ENCODE results near the gene PMIS2. TPM values are rescaled to one million over a fixed set of nuclear protein-coding genes. Genes with fewer than 3 reads are reported as not detected.

Gene PMIS2
- total RNA-seq, 4 donors from 2014 or later, result not detected

DNA sequence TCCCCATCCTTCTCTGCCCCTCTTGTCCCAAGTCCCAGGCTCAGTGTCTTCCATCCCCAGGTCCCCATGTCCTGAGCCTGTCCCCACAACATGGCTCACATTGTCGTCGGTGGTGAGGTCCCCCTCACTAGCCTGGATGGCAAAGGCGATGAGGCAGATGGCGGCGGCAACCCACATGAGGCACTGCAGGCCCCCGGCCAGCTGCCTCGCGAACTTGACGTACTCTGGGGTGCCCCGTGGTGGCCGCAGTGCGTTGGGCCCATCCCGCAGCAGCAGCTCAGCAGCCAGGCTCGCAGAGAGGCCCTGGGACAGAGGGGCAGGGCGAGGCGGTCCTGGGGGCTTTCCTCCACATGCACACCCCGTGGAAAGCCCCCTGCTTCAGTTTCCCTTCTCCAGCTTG, 23.6 kb upstream of the PMIS2 start:
- DNase-seq (ENCODE audit: low spot score in 2 of 2), result peak in 1 of 2 donors; percentile 72
- H3K36me3 ChIP-seq, result no peaks in the 10 kb centered on the region
- peaks cover 74% of the 10 kb centered on the region for H3K27me3 ChIP-seq
- H3K4me3 ChIP-seq, result no peak overlapping the region
- WGBS, result 63% methylated on average over 12 of the region's 17 CpGs
- TF ChIP-seq POLR2A (IDR thresholded peaks at IDR 0.05), result no peak
- TF ChIP-seq EP300 (IDR thresholded peaks at IDR 0.05), result no peak
- TF ChIP-seq POLR2AphosphoS5 (IDR thresholded peaks at IDR 0.05), result no peak
- TF ChIP-seq, protein P1, sequence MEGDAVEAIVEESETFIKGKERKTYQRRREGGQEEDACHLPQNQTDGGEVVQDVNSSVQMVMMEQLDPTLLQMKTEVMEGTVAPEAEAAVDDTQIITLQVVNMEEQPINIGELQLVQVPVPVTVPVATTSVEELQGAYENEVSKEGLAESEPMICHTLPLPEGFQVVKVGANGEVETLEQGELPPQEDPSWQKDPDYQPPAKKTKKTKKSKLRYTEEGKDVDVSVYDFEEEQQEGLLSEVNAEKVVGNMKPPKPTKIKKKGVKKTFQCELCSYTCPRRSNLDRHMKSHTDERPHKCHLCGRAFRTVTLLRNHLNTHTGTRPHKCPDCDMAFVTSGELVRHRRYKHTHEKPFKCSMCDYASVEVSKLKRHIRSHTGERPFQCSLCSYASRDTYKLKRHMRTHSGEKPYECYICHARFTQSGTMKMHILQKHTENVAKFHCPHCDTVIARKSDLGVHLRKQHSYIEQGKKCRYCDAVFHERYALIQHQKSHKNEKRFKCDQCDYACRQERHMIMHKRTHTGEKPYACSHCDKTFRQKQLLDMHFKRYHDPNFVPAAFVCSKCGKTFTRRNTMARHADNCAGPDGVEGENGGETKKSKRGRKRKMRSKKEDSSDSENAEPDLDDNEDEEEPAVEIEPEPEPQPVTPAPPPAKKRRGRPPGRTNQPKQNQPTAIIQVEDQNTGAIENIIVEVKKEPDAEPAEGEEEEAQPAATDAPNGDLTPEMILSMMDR (IDR thresholded peaks at IDR 0.05), result no peak
- H3K4me1 ChIP-seq, result peaks cover 13% of the 10 kb centered on the region
- H3K9me3 ChIP-seq, result no peaks in the 10 kb centered on the region
- H3K27ac ChIP-seq, result no peak overlapping the region

DNA sequence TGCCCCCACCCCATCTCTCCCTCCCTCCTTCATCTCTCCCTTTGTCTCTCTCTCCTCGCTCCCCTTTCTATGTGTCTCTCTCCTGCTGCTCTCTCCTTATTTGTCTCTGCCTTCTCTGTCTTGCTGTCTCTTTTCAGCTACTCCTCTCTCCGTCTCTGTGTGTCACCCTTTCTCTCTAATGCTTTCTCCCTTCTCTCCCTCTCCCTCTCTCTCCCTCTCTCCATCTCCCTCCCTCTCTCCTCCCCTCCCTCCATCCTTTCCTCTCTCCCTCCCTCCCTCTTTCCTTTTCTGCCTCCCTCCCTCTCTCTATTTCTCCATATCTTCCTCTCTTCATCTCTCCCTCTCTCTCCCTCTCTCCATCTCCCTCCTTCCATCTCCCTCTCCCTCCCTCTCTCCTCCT, 23.2 kb upstream of the PMIS2 start:
- Histone ChIP-seq H3K27me3 (peaks cover 70% of the 10 kb centered on the region), H3K4me3 (no peak overlapping the region), H3K9me3 (no peaks in the 10 kb centered on the region), H3K4me1 (peaks cover 10% of the 10 kb centered on the region), H3K36me3 (no peaks in the 10 kb centered on the region), H3K27ac (no peak overlapping the region)
- WGBS, result 75% methylated on average over 2 of the region's 2 CpGs
- no peak for DNase-seq (ENCODE audit: low spot score in 2 of 2)
- TF ChIP-seq POLR2A (IDR thresholded peaks at IDR 0.05) (no peak), EP300 (IDR thresholded peaks at IDR 0.05) (no peak), POLR2AphosphoS5 (IDR thresholded peaks at IDR 0.05) (no peak)
- TF ChIP-seq, protein P1 (IDR thresholded peaks at IDR 0.05), result no peak

DNA sequence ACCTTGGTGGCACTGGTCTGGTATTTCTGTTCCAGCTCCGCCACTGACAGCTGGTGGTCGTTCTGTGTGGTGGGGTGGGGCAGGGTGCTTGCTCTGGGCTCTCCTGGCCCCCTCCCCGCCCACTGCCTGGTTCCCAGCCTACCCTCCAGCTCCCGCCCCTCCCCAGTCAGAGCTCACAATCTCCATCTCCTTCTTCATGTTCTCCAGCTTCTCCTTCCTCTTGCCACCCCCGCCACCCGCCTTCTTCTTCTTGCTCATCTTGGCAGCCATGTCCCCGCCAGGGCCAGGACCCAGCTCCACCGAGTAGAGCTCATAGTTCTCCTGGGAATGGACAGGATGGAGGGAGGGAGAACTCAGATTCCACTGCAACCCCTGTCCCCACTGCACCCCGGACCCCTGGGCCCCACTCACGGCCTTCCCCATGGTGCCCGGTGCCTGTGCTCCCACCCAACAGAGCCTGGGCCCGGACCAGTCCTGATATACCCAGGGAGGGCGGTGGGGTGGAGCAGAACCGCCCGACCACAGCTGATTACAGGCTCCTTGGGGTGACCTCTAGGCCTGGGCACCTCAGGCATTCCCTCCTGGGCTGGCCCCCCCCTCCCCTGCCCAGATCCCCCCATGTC, 22.7 kb upstream of the PMIS2 start, which contains the start of gene ATP4A:
TSS of gene ATP4A (minus strand) at position 452 of the 623 bp plus-strand sequence. CDS start at position 423, 29 bp downstream.
- 56% methylated on average over 11 of the region's 15 CpGs for WGBS
- Histone ChIP-seq H3K4me1 (peaks cover 4% of the 10 kb centered on the region), H3K4me3 (no peak within 1 kb of the TSS), H3K27me3 (peaks cover 65% of the 10 kb centered on the region), H3K27ac (no peak within 1 kb of the TSS), H3K36me3 (no peaks in the 10 kb centered on the region), H3K9me3 (no peaks in the 10 kb centered on the region)
- DNase-seq (ENCODE audit: low spot score in 2 of 2), result peak in 1 of 2 donors; percentile 66
- no peak for TF ChIP-seq EP300 (IDR thresholded peaks at IDR 0.05)
- TF ChIP-seq POLR2A (IDR thresholded peaks at IDR 0.05), result no peak
- no peak for TF ChIP-seq POLR2AphosphoS5 (IDR thresholded peaks at IDR 0.05)
- TF ChIP-seq, protein P1 (IDR thresholded peaks at IDR 0.05), result no peak

DNA sequence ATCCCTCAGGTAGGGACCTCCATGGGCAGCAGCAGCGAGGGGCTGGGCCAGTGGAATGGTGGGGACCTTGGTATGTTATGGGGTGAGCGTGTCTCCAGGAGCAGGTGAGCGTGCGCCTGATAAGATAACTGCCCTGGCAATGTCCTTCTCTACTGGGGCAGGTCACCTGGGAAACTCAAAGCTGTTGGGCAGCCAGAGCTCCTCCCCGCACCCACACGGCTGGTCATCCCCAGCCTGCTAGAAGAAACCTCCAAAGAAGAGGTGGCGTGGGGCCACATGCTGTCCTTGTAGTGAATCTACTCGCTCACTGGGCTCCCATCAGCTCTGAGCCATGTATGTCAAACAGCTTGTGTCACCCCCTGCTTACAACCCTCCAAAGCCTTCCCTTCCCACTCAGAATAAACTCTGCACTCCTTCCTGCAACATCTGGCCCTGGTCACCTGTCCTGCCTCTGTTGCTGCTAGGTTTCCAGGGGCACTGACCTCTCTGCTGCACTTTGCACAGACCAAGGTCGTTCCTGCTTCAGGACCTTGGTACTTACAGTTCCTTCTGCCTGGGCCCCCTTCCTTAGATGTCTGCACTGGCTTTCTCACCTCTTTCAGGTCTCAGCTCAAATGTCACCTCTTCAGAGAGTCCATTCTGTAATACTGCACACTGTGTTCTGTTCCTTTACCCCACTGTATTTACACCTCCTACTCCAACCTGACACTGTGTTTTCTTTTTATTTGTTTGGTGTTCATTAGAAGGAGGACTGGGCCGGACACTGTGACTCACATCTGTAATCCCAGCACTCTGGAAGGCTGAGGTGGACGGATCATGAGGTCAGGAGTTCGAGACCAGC, 20.7 kb upstream of the PMIS2 start:
- peaks cover 45% of the 10 kb centered on the region for H3K27me3 ChIP-seq
- peak in 1 of 2 donors; percentile 47 for DNase-seq (ENCODE audit: low spot score in 2 of 2)
- H3K27ac ChIP-seq, result no peak overlapping the region
- H3K4me1 ChIP-seq, result no peaks in the 10 kb centered on the region
- H3K4me3 ChIP-seq, result no peak overlapping the region
- H3K9me3 ChIP-seq, result no peaks in the 10 kb centered on the region
- H3K36me3 ChIP-seq, result no peaks in the 10 kb centered on the region
- WGBS, result 75% methylated on average over 9 of the region's 12 CpGs
- no peak for TF ChIP-seq POLR2A (IDR thresholded peaks at IDR 0.05)
- TF ChIP-seq, protein P1 (IDR thresholded peaks at IDR 0.05), result no peak

DNA sequence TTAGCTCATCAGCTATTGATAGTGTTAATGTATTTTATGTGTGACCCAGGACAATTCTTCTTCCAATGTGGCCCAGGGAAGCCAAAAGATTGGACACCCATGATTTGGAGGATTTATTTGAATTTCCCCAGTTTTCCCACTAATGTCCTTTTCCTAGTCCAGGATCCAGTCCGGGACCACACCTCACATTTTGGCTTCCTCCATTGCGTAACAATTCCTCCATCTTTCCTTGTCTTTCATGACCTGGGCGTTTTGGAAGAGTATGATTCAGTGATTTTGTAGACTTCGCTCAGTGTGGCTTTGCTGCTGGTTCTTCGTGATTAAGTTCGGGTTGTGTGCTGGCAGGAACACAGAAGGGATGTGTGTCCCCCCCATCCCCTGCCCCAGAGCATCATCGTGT, 19.2 kb upstream of the PMIS2 start:
- no peak overlapping the region for H3K4me3 ChIP-seq
- H3K27ac ChIP-seq, result no peak overlapping the region
- H3K4me1 ChIP-seq, result no peaks in the 10 kb centered on the region
- TF ChIP-seq EP300 (IDR thresholded peaks at IDR 0.05) (no peak), POLR2AphosphoS5 (IDR thresholded peaks at IDR 0.05) (no peak), POLR2A (IDR thresholded peaks at IDR 0.05) (no peak)
- TF ChIP-seq, protein P1 (IDR thresholded peaks at IDR 0.05), result no peak
- peaks cover 32% of the 10 kb centered on the region for H3K27me3 ChIP-seq
- no peaks in the 10 kb centered on the region for H3K9me3 ChIP-seq
- no peak for DNase-seq (ENCODE audit: low spot score in 2 of 2)
- H3K36me3 ChIP-seq, result no peaks in the 10 kb centered on the region
- 79% methylated on average over 7 of the region's 7 CpGs for WGBS

Data from suprapubic skin (tissue), 4 donors.